HFFc6 (cell line): ENCODE results near the gene PALM. TPM values are rescaled to one million over a fixed set of nuclear protein-coding genes. Genes with fewer than 3 reads are reported as not detected.
A peak's percentile ranks its signal among the peaks of the same experiment; 100 is the strongest.

Experiments used
- DNase-seq: peaks from one replicate; pipeline ENCODE4 v3.0.0-alpha.2; 2018
- H3K27ac Mint-ChIP-seq: 2 replicates; pipeline ENCODE4 v1.8.0; 2020; ENCODE audit warnings: mild to moderate bottlenecking, mixed read lengths
- H3K27me3 Mint-ChIP-seq: 2 replicates; pipeline ENCODE4 v1.8.0; 2021; ENCODE audit warnings: mild to moderate bottlenecking, moderate library complexity, mixed read lengths; ENCODE audit not compliant: insufficient read depth
- H3K36me3 Mint-ChIP-seq: 2 replicates; pipeline ENCODE4 v1.8.0; 2021; ENCODE audit warnings: low read depth, mixed read lengths
- H3K4me1 Mint-ChIP-seq: 2 replicates; pipeline ENCODE4 v1.8.0; 2020; ENCODE audit warnings: low read depth, mixed read lengths
- H3K4me3 Mint-ChIP-seq: 2 replicates; pipeline ENCODE4 v1.8.0; 2020; ENCODE audit warnings: mild to moderate bottlenecking, moderate library complexity, mixed read lengths
- H3K9me3 Mint-ChIP-seq: 2 replicates; pipeline ENCODE4 v1.8.0; 2020; ENCODE audit warnings: mild to moderate bottlenecking, mixed read lengths
- CTCF ChIP-seq: fragments of 200-600 bp; sonication (generic); IDR thresholded peaks from 2 replicates; pipeline ENCODE4 v1.5.0; 2021; ENCODE audit warnings: antibody characterized with exemption, mild to moderate bottlenecking
- total RNA-seq, 6 experiments: library from RNA; stranded (reverse); fragmentation: NEBNext Ultra II Directional; extraction: Animal tissue kit (Norgen Biotek cat#: 25700); gene quantifications; 2 replicates in 1 of 6; 3 replicates in 5 of 6; pipeline ENCODE4 v1.2.3, GENCODE V29; 2021

The PALM gene
- total RNA-seq, 6 experiments from 2014 or later, result 0.14 to 0.15 TPM; not detected in 4

GRCh38 chr19:763869-764268, 55.1 kb downstream of the PALM start:
- TF ChIP-seq CTCF, result no peak
- H3K4me1 Mint-ChIP-seq, result peaks cover 6% of the 10 kb centered on the region
- no peak overlapping the region for H3K4me3 Mint-ChIP-seq
- H3K9me3 Mint-ChIP-seq, result peaks cover 10% of the 10 kb centered on the region
- no peak overlapping the region for H3K27ac Mint-ChIP-seq
- H3K36me3 Mint-ChIP-seq, result peaks cover 6% of the 10 kb centered on the region
- peaks cover 10% of the 10 kb centered on the region for H3K27me3 Mint-ChIP-seq
- no peak for DNase-seq

GRCh38 chr19:764301-764700, 55.6 kb downstream of the PALM start:
- no peak overlapping the region for H3K27ac Mint-ChIP-seq
- peaks cover 10% of the 10 kb centered on the region for H3K27me3 Mint-ChIP-seq
- peaks cover 6% of the 10 kb centered on the region for H3K4me1 Mint-ChIP-seq
- peaks cover 9% of the 10 kb centered on the region for H3K9me3 Mint-ChIP-seq
- H3K4me3 Mint-ChIP-seq, result no peak overlapping the region
- no peak for TF ChIP-seq CTCF
- no peak for DNase-seq
- H3K36me3 Mint-ChIP-seq, result peaks cover 5% of the 10 kb centered on the region

- Mint-ChIP-seq H3K27me3 (peaks cover 4% of the 10 kb centered on the region; the same call in 1 of the 2 replicates), H3K9me3 (no peaks in the 10 kb centered on the region), H3K36me3 (no peaks in the 10 kb centered on the region), H3K4me3 (no peak overlapping the region), H3K27ac (no peak overlapping the region), H3K4me1 (peaks cover 6% of the 10 kb centered on the region)
- no peak for DNase-seq
- TF ChIP-seq CTCF, result no peak
Observed at GRCh38 chr19:765179-765738, 56.5 kb downstream of the PALM start.

- Mint-ChIP-seq H3K4me3 (peak overlapping the region; percentile 36; the same call in 1 of the 2 replicates), H3K9me3 (no peaks in the 10 kb centered on the region), H3K4me1 (peaks cover 6% of the 10 kb centered on the region), H3K27me3 (no peaks in the 10 kb centered on the region), H3K36me3 (no peaks in the 10 kb centered on the region), H3K27ac (0 out of 2 replicates have a peak overlapping the region, but pooled peaks have one; percentile 40)
- TF ChIP-seq CTCF, result no peak
- peak; percentile 79 for DNase-seq
Observed at GRCh38 chr19:768424-768823, 59.7 kb downstream of the PALM start.

GRCh38 chr19:769616-770015, 60.9 kb downstream of the PALM start:
- no peak for DNase-seq
- Mint-ChIP-seq H3K27ac (no peak overlapping the region), H3K4me3 (no peak overlapping the region), H3K36me3 (no peaks in the 10 kb centered on the region), H3K27me3 (no peaks in the 10 kb centered on the region), H3K4me1 (peaks cover 6% of the 10 kb centered on the region), H3K9me3 (no peaks in the 10 kb centered on the region)
- no peak for TF ChIP-seq CTCF
